IPS DF 6.9 (cell line): ENCODE measurements around the gene SSUH2.
"Not testable (repeated sequence)": the region's sequence is repeated elsewhere in the genome, so short reads cannot be mapped to it uniquely, and the experiment has no call there.

Experiments used
- DNase-seq: peaks from one replicate; pipeline ENCODE4 v3.0.0-alpha.2; 2013; ENCODE audit warnings: low read depth, low spot score
- H3K27ac ChIP-seq: one replicate; pipeline ENCODE4 v1.5.1; 2013; ENCODE audit warnings: low read length, control low read depth
- H3K27me3 ChIP-seq: 2 replicates; pipeline ENCODE4 v1.6.1; 2013; ENCODE audit warnings: mild to moderate bottlenecking, low read length; ENCODE audit not compliant: control insufficient read depth, insufficient read depth
- H3K36me3 ChIP-seq: 2 replicates; pipeline ENCODE4 v1.6.1; 2013; ENCODE audit warnings: low read length; ENCODE audit not compliant: control insufficient read depth, insufficient read depth
- H3K4me1 ChIP-seq: 2 replicates; pipeline ENCODE4 v1.6.1; 2013; ENCODE audit warnings: low read length; ENCODE audit not compliant: control insufficient read depth, insufficient read depth
- H3K4me3 ChIP-seq: 2 replicates; pipeline ENCODE4 v1.5.1; 2013; ENCODE audit warnings: mild to moderate bottlenecking, low read length
- H3K9me3 ChIP-seq: 2 replicates; pipeline ENCODE4 v1.6.1; 2013; ENCODE audit warnings: low read length, inconsistent platforms; ENCODE audit not compliant: control insufficient read depth, insufficient read depth
- WGBS: extraction: QIAGEN DNeasy Blood & Tissue Kit; methylation state at CpG from one replicate; pipeline ENCODE4 v1.1.7; 2013; ENCODE audit warnings: mixed read lengths, missing lambda C conversion rate; ENCODE audit not compliant: insufficient read length, insufficient coverage; 5-methylcytosine and 5-hydroxymethylcytosine counted together

SSUH2 gene, protein sequence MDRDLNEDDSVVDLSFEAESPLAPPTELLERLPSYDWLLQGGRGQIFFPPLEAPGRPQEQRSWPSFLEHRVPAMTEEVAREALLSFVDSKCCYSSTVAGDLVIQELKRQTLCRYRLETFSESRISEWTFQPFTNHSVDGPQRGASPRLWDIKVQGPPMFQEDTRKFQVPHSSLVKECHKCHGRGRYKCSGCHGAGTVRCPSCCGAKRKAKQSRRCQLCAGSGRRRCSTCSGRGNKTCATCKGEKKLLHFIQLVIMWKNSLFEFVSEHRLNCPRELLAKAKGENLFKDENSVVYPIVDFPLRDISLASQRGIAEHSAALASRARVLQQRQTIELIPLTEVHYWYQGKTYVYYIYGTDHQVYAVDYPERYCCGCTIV

DNA sequence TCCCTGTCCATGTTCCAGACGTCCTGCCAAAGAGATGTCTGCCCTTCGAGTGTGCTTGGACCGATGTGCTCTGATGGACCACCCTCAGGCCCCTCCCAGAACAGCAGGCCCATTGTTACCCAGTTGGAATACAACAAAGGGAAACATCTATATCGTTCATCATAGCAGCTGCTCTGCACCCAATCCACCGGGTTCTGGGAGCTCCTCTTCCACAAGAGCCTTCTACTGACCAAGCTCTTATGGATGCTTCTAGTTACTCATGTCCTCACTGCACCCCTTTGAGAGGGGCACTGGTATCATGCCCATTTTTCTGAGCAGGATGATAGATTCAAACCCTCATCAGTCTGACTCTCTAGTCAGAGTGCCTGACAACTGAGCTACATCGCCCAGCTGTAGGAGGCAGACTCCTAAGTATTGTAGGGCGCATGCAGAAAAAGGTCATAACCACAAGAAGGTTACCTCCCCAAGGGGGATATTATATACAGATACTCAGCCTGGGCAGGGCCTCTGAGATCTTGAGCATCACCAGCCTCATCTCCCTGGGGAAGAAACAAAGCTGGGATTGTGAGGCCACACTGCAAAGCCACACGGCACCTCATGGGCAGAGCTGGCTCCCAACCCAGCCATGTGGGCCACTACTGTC lies at the start of gene SSUH2:
Gene SSUH2 (minus strand): TSS at position 51 of the 643 bp plus-strand sequence. CDS start 40 bp downstream, at position 11.
- no CpG with 5 or more reads among the region's 8 CpGs for WGBS
- Histone ChIP-seq H3K4me3 (no peak within 1 kb of the TSS), H3K4me1 (no peaks in the 10 kb centered on the region), H3K27me3 (no peaks in the 10 kb centered on the region), H3K9me3 (no peaks in the 10 kb centered on the region), H3K36me3 (no peaks in the 10 kb centered on the region), H3K27ac (no peak within 1 kb of the TSS)
- no peak for DNase-seq

DNA sequence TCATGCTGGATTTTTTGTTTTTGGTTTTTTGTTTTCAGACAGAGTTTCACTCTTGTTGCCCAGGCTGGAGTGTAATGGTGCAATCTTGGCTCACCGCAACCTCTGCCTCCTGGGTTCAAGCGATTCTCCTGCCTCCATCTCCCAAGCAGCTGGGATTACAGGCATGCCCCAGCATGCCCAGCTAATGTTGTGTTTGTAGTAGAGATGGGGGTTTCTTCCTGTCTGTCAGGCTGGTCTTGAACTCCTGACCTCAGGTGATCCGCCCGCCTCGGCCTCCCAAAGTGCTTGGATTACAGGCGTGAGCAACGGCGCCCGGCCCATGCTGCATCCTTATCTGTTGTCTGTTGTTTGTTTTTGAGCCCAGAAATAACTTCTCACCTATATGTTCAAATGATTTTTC lies 46.7 kb upstream of the SSUH2 start:
- not testable (repeated sequence) for H3K27me3 ChIP-seq, H3K4me3 ChIP-seq, DNase-seq, H3K27ac ChIP-seq, H3K9me3 ChIP-seq, H3K36me3 ChIP-seq, H3K4me1 ChIP-seq
- no CpG with 5 or more reads among the region's 9 CpGs for WGBS

DNA sequence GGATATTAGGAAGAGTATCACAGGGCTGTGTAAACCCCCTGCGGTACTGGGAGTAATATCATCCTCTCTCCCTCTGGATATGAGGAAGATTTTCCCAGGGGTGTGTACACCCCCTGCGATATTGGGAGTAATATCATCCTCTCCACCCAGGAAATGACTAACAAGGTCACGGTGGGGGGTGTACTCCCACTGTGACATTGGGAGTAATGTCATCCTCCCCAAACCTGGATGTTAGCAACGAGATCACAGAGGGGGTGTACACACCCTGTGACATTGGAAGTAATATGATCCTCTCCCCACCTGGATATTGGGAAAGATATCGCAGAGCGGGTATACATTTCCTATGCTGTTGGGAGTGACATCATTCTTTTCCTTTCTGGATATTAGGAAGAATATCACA lies 40.4 kb upstream of the SSUH2 start:
- H3K4me1 ChIP-seq, H3K9me3 ChIP-seq, H3K4me3 ChIP-seq, H3K36me3 ChIP-seq, DNase-seq, H3K27ac ChIP-seq, H3K27me3 ChIP-seq: not testable (repeated sequence)
- WGBS = no CpG with 5 or more reads among the region's 6 CpGs

DNA sequence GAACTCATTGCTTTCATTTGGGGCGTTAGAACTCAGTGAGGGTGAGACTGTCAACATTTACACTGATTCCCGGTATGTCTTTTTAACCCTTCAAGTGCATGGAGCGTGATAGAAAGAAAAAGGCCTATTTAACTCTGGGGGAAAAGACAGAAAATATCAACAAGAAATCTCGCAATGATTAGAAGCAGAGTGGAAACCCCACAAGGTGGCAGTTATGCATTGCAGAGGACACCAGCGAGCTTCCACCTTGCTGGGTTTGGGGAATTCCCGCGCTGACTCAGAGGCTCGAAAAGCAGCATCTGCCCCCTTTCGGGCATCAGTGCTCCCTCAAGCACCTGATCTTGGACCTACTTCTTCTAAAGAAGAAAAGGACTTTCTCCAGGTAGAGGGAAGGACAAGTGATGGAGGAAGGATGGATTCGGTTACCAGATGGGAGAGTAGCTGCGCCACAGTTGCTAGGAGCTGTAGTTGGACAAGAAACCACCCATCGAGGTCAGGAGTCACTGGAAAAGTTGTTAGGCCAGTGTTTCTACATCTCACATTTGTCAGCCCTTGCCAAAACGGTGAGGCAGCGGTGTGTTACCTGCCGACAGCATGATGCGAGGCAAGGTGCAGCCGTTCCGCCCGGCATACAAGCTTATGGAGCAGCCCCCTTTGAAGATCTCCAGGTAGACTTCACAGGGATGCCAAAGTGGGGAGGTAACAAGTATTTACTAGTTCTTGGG lies 38.4 kb upstream of the SSUH2 start:
- not testable (repeated sequence) for H3K36me3 ChIP-seq, H3K27ac ChIP-seq, H3K4me3 ChIP-seq, H3K4me1 ChIP-seq, H3K27me3 ChIP-seq, DNase-seq, H3K9me3 ChIP-seq
- WGBS = no CpG with 5 or more reads among the region's 19 CpGs

DNA sequence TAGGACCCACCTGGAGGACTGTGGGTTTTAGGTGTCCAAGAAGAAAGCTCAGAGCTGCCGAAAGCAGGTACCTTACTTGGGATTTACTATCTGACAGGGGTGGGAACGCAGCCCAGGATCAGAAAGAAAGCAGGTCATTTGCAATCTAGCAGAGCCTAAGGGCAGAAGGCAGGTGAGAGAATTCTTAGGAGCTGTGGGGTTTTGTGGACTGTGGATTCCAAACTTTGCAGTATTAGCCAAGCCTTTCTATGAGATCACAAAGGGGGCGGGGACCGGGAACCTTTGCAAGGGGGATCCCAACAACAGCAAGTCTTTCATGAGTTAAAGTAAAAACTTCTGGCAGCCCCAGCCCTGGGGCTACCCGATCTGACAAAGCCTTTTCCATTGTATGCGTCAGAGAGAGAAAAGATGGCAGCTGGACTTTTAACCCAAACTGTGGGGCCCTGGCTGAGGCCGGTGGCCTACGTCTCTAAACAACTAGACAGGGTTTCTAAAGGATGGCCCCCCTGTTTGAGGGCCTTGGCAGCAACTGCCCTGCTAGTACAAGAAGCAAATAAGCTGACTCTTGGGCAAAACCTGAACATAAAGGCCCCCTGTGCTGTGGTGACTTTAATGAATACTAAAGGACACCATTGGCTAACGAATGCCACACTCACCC lies 37.4 kb upstream of the SSUH2 start:
- DNase-seq, H3K4me3 ChIP-seq: not testable (repeated sequence)

DNA sequence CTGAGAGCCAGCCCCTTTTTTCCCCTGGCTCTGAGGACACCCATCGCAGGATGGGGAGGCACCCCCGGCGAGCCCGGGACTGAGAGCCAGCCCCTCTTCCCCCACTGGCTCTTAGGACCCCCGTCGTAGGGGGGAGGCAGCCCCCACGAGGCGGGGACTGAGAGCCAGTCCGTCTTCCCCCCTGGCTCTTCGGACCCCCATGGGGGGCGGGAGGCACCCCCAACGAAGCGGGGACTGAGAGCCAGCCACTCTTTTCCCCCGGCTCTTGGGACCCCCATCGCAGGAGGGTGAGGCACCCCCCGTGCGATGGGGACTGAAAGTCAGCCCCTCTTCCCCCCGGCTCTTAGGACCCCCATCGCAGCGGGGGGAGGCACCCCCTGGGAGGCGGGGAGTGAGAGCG lies 36.8 kb upstream of the SSUH2 start:
- DNase-seq = no peak
- Histone ChIP-seq H3K27me3 (no peaks in the 10 kb centered on the region), H3K9me3 (no peaks in the 10 kb centered on the region), H3K4me3 (no peak overlapping the region), H3K4me1 (peaks cover 1% of the 10 kb centered on the region), H3K36me3 (no peaks in the 10 kb centered on the region), H3K27ac (no peak overlapping the region)
- no CpG with 5 or more reads among the region's 22 CpGs for WGBS

More for the DNA sequence above, 37.4 kb upstream of the SSUH2 start:
- H3K36me3 ChIP-seq, H3K9me3 ChIP-seq, H3K4me1 ChIP-seq, H3K27me3 ChIP-seq, H3K27ac ChIP-seq: not testable (repeated sequence)
- no CpG with 5 or more reads among the region's 9 CpGs for WGBS

DNA sequence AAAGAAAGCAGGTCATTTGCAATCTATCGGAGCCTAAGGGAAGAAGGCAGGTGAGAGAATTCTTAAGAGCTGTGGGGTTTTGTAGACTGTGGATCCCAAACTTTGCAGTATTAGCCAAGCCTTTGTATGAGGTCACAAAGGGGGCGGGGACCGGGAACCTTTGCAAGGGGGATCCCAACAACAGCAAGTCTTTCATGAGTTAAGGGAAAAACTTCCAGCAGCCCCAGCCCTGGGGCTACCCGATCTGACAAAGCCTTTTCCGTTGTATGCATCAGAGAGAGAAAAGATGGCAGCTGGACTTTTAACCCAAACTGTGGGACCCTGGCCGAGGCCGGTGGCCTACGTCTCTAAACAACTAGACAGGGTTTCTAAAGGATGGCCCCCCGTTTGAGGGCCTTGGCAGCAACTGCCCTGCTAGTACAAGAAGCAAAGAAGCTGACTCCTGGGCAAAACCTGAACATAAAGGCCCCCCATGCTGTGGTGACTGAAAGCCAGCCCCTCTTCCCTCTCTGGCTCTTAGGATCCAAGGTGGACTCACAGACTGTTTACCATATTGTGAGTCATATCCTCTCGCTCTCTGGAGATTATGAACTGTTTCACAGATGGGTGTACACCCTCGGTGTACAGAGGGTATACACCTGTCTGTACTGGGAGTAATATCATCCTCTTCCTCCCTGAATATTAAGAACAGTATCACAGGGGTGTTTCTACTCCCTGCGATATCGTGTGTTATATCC lies 35.4 kb upstream of the SSUH2 start:
- not testable (repeated sequence) for H3K27me3 ChIP-seq, H3K27ac ChIP-seq, H3K4me1 ChIP-seq, DNase-seq, H3K36me3 ChIP-seq, H3K9me3 ChIP-seq, H3K4me3 ChIP-seq
- WGBS = no CpG with 5 or more reads among the region's 13 CpGs

DNA sequence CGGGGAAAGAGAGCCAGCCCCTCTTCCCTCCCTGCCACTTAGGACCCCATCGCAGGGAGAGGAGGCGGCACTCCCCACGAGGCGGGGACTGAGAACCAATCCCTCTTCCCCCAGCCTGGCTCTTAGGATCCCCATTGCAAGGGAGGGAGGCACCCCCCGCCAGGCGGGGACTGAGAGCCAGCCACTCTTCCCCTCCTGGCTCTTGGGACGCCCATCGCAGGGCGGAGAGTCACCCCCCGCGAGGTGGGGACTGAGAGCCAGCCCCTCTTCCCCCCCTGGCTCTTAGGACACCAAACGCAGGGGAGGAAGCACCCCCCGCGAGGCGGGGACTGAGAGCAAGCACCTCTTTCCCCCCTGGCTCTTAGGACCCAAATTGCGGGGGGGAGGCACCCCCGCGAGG lies 34.2 kb upstream of the SSUH2 start:
- no peak overlapping the region for H3K4me3 ChIP-seq
- H3K36me3 ChIP-seq = no peaks in the 10 kb centered on the region
- H3K4me1 ChIP-seq = peaks cover 1% of the 10 kb centered on the region
- H3K27me3 ChIP-seq = no peaks in the 10 kb centered on the region
- no peaks in the 10 kb centered on the region for H3K9me3 ChIP-seq
- no peak for DNase-seq
- H3K27ac ChIP-seq = no peak overlapping the region
- WGBS = no CpG with 5 or more reads among the region's 19 CpGs

DNA sequence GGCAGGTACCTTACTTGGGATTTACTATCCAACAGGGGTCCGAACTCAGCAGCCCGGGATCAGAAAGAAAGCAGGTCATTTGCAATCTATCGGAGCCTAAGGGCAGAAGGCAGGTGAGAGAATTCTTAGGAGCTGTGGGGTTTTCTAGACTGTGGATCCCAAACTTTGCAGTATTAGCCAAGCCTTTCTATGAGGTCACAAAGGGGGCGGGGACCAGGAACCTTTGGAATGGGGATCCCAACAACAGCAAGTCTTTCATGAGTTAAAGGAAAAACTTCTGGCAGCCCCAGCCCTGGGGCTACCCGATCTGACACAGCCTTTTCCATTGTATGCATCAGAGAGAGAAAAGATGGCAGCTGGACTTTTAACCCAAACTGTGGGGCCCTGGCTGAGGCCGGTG lies 32.7 kb upstream of the SSUH2 start:
- H3K4me3 ChIP-seq, H3K9me3 ChIP-seq, DNase-seq, H3K27me3 ChIP-seq, H3K36me3 ChIP-seq, H3K4me1 ChIP-seq, H3K27ac ChIP-seq: not testable (repeated sequence)
- no CpG with 5 or more reads among the region's 6 CpGs for WGBS

DNA sequence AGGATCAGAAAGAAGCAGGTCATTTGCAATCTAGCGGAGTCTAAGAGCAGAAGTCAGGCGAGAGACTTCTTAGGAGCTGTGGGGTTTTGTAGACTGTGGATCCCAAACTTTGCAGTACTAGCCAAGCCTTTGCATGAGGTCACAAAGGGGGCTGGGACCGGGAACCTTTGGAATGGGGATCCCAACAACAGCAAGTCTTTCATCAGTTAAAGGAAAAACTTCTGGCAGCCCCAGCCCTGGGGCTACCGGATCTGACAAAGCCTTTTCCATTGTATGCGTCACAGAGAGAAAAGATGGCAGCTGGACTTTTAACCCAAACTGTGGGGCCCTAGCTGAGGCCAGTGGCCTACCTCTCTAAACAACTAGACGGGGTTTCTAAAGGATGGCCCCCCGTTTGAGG lies 31.0 kb upstream of the SSUH2 start:
- H3K4me3 ChIP-seq, H3K4me1 ChIP-seq, H3K27ac ChIP-seq, H3K27me3 ChIP-seq, H3K9me3 ChIP-seq, H3K36me3 ChIP-seq, DNase-seq: not testable (repeated sequence)
- no CpG with 5 or more reads among the region's 7 CpGs for WGBS
